H1 (cell line): ENCODE measurements around the gene ELFN1. TPM values are rescaled to one million over a fixed set of nuclear protein-coding genes. Genes with fewer than 3 reads are reported as not detected.

ENCODE experiments used
- CTCF ChIA-PET: fragments of 300-600 bp; sonication (Branson Sonifier 250); formaldehyde crosslinking; loops from one replicate; lab custom pipeline; 2021; ENCODE audit not compliant: partially characterized antibody; lab: Charles Lee
- POLR2A ChIA-PET: fragments of 300-600 bp; sonication (Branson Sonifier 250); formaldehyde crosslinking; loops from one replicate; lab custom pipeline; 2021; ENCODE audit warnings: inconsistent platforms; ENCODE audit not compliant: partially characterized antibody; lab: Charles Lee
- DNase-seq, 2 experiments: peaks; one replicate each; pipeline versions ENCODE4 v3.0.0 to v3.0.0-alpha.2; 2010 to 2022; ENCODE audit warnings: low spot score in 2 of 2, low read depth in 1 of 2, mixed read lengths in 1 of 2
- FAIRE-seq: peaks from 2 replicates; lab custom pipeline; 2011; peaks lifted over from hg19 to GRCh38; lab: Jason Lieb, UNC
- H2AFZ ChIP-seq: 2 replicates; pipeline ENCODE4 v1.8.1; 2012; ENCODE audit warnings: low read length, inconsistent platforms
- H2AK5ac ChIP-seq: 2 replicates; pipeline ENCODE4 v1.6.1; 2013; ENCODE audit warnings: low read depth, low read length
- H2BK120ac ChIP-seq: replicated peaks from 2 replicates; pipeline ENCODE3; 2013; ENCODE audit warnings: low read depth, low read length, inconsistent platforms
- H2BK12ac ChIP-seq: 2 replicates; pipeline ENCODE4 v1.6.1; 2013; ENCODE audit warnings: low read depth, low read length
- H2BK15ac ChIP-seq: 2 replicates; pipeline ENCODE4 v1.6.1; 2013; ENCODE audit warnings: low read length
- H2BK20ac ChIP-seq: 2 replicates; pipeline ENCODE4 v1.6.1; 2013; ENCODE audit warnings: low read length
- H2BK5ac ChIP-seq: 2 replicates; pipeline ENCODE4 v1.6.1; 2013; ENCODE audit warnings: low read depth, low read length
- H3K14ac ChIP-seq: 2 replicates; pipeline ENCODE4 v1.6.1; 2013; ENCODE audit warnings: inconsistent platforms; ENCODE audit not compliant: insufficient read length
- H3K18ac ChIP-seq: 2 replicates; pipeline ENCODE4 v1.6.1; 2013; ENCODE audit warnings: low read length; ENCODE audit errors: extremely low read depth
- H3K23ac ChIP-seq: 2 replicates; pipeline ENCODE4 v1.6.1; 2013; ENCODE audit warnings: inconsistent platforms; ENCODE audit not compliant: insufficient read length
- H3K23me2 ChIP-seq: 2 replicates; pipeline ENCODE4 v1.6.1; 2013; ENCODE audit warnings: low read depth, low read length
- H3K27ac ChIP-seq: 2 replicates; pipeline ENCODE4 v1.6.1; 2011; ENCODE audit warnings: low read depth, low read length, inconsistent platforms
- H3K27me3 ChIP-seq, 4 experiments: replicated peaks in 1 of 4; 1 replicate in 1 of 4; 2 replicates in 3 of 4; pipeline versions ENCODE4 v1.6.1 to v1.8.1; 2011 to 2013; ENCODE audit warnings: low read length in 3 of 4, mild to moderate bottlenecking in 3 of 4, inconsistent platforms in 2 of 4, mixed read lengths in 2 of 4, moderate library complexity in 1 of 4; ENCODE audit not compliant: control insufficient read depth in 3 of 4, insufficient read depth in 3 of 4; ENCODE audit errors: extremely low read depth in 1 of 4
- H3K36me3 ChIP-seq, 4 experiments: 2 replicates each; pipeline versions ENCODE4 v1.6.1 to v1.8.1; 2011 to 2013; ENCODE audit warnings: mild to moderate bottlenecking in 4 of 4, low read length in 3 of 4, moderate library complexity in 2 of 4, control low read depth in 1 of 4, inconsistent platforms in 1 of 4; ENCODE audit not compliant: insufficient read depth in 4 of 4, control insufficient read depth in 2 of 4
- H3K4ac ChIP-seq: replicated peaks from 2 replicates; pipeline ENCODE3; 2013; ENCODE audit warnings: low read length, low read depth, mixed read lengths, inconsistent platforms; ENCODE audit not compliant: insufficient read length
- H3K4me1 ChIP-seq, 4 experiments: replicated peaks in 1 of 4; 1 replicate in 1 of 4; 2 replicates in 3 of 4; pipeline versions ENCODE4 v1.6.1 to v1.8.1; 2011 to 2013; ENCODE audit warnings: low read length in 3 of 4, inconsistent platforms in 2 of 4, mixed read lengths in 1 of 4; ENCODE audit not compliant: insufficient read depth in 4 of 4, control insufficient read depth in 3 of 4
- H3K4me2 ChIP-seq, 2 experiments: 2 replicates each; pipeline versions ENCODE4 v1.6.1 to v1.8.1; 2011 to 2013; ENCODE audit warnings: low read depth in 2 of 2, low read length in 2 of 2, control low read depth in 1 of 2, inconsistent platforms in 1 of 2, mild to moderate bottlenecking in 1 of 2; ENCODE audit not compliant: insufficient read depth in 1 of 2
- H3K4me3 ChIP-seq, 4 experiments: fragments of 200-600, 300-600 bp in 1 of 4; sonication (generic), shearing (Covaris generic), sonication (Bioruptor Twin) in 1 of 4; 2 replicates each; pipeline versions ENCODE4 v1.5.1 to v1.8.1; 2011 to 2016; ENCODE audit warnings: low read length in 4 of 4, low read depth in 3 of 4, control low read depth in 2 of 4, inconsistent platforms in 2 of 4, mild to moderate bottlenecking in 2 of 4, mixed read lengths in 1 of 4, moderate library complexity in 1 of 4; ENCODE audit not compliant: insufficient read depth in 2 of 4; ENCODE audit errors: extremely low read depth in 1 of 4
- H3K56ac ChIP-seq: replicated peaks from 2 replicates; pipeline ENCODE3; 2013; ENCODE audit warnings: low read depth, mild to moderate bottlenecking, mixed read lengths, low read length, inconsistent platforms; ENCODE audit not compliant: insufficient read length
- H3K79me1 ChIP-seq: 2 replicates; pipeline ENCODE4 v1.6.1; 2013; ENCODE audit warnings: low read depth, low read length, control low read depth
- H3K79me2 ChIP-seq, 2 experiments: 2 replicates each; pipeline versions ENCODE4 v1.6.1 to v1.8.1; 2012 to 2013; ENCODE audit warnings: low read length in 2 of 2, mild to moderate bottlenecking in 2 of 2, inconsistent platforms in 1 of 2; ENCODE audit not compliant: insufficient read depth in 2 of 2, control insufficient read depth in 1 of 2
- H3K9ac ChIP-seq, 4 experiments: replicated peaks in 1 of 4; 1 replicate in 1 of 4; 2 replicates in 3 of 4; pipeline versions ENCODE4 v1.6.1 to v1.8.1; 2011 to 2013; ENCODE audit warnings: low read depth in 3 of 4, low read length in 3 of 4, control low read depth in 2 of 4, mild to moderate bottlenecking in 2 of 4, moderate library complexity in 2 of 4, inconsistent platforms in 1 of 4; ENCODE audit errors: extremely low read depth in 1 of 4
- H3K9me3 ChIP-seq, 2 experiments: 2 replicates each; pipeline versions ENCODE4 v1.6.1 to v1.8.1; 2012 to 2013; ENCODE audit warnings: mild to moderate bottlenecking in 2 of 2, moderate library complexity in 2 of 2, control low read depth in 1 of 2, inconsistent platforms in 1 of 2, low read depth in 1 of 2, low read length in 1 of 2, mixed read lengths in 1 of 2; ENCODE audit not compliant: insufficient read depth in 2 of 2
- H4K20me1 ChIP-seq, 2 experiments: replicated peaks in 1 of 2; 2 replicates each; pipeline versions ENCODE3 to v1.8.1; 2011 to 2013; ENCODE audit warnings: inconsistent platforms in 2 of 2, low read length in 2 of 2, mild to moderate bottlenecking in 1 of 2; ENCODE audit not compliant: insufficient read depth in 2 of 2, control insufficient read depth in 1 of 2
- H4K5ac ChIP-seq: 2 replicates; pipeline ENCODE4 v1.6.1; 2013; ENCODE audit warnings: low read length, low read depth, mixed read lengths, inconsistent platforms; ENCODE audit not compliant: insufficient read length
- H4K8ac ChIP-seq: 2 replicates; pipeline ENCODE4 v1.8.0; 2013; ENCODE audit warnings: mild to moderate bottlenecking, moderate library complexity, low read length, inconsistent platforms; ENCODE audit not compliant: insufficient read depth; ENCODE audit errors: extremely low read depth
- H4K91ac ChIP-seq: replicated peaks from 2 replicates; pipeline ENCODE3; 2013; ENCODE audit warnings: low read length, mixed read lengths, inconsistent platforms; ENCODE audit not compliant: insufficient read length
- CTCF ChIP-seq, 3 experiments: IDR thresholded peaks; 1 replicate in 2 of 3; 2 replicates in 1 of 3; pipeline versions ENCODE4 v1.5.1 to v1.6.1; 2011; ENCODE audit warnings: low read length in 3 of 3, mild to moderate bottlenecking in 3 of 3, inconsistent platforms in 2 of 3, low read depth in 1 of 3, moderate library complexity in 1 of 3; ENCODE audit not compliant: insufficient read depth in 1 of 3; ENCODE audit errors: control extremely low read depth in 1 of 3
- PHF8 ChIP-seq: fragments of 200-600 bp; sonication (generic); conservative IDR thresholded peaks from 2 replicates; pipeline ENCODE4 v1.7.1; 2012; ENCODE audit warnings: low read depth, mild to moderate bottlenecking, inconsistent platforms, low read length, moderate library complexity
- RAD21 ChIP-seq, 2 experiments: IDR thresholded peaks in 1 of 2; conservative IDR thresholded peaks in 1 of 2; 2 replicates each; pipeline ENCODE4 v1.6.1; 2011; ENCODE audit warnings: low read depth in 2 of 2, low read length in 2 of 2, improper control_type of control experiment in 1 of 2, inconsistent platforms in 1 of 2, mild to moderate bottlenecking in 1 of 2, moderate library complexity in 1 of 2
- WGBS, 2 experiments: shearing (Covaris generic) in 1 of 2; methylation state at CpG; one replicate each; pipeline versions ENCODE4 v1.1.6 to v1.1.7; 2013 to 2015; ENCODE audit warnings: low lambda C conversion rate in 2 of 2, mixed read lengths in 2 of 2, inconsistent platforms in 1 of 2, low coverage in 1 of 2, missing lambda C conversion rate in 1 of 2; ENCODE audit not compliant: insufficient replicate concordance in 2 of 2, insufficient coverage in 1 of 2, insufficient read length in 1 of 2; ENCODE audit errors: extremely low coverage in 1 of 2, missing lambda C conversion rate in 1 of 2; 5-methylcytosine and 5-hydroxymethylcytosine counted together
- polyA plus RNA-seq, 7 experiments: library from polyadenylated mRNA; depleted of rRNA in 3 of 7; stranded (reverse) in 5 of 7; unstranded in 2 of 7; fragments of >200 nt in 5 of 7; fragments of 200-250 nt in 2 of 7; gene quantifications; 1 replicate in 5 of 7; 2 replicates in 1 of 7; 4 replicates in 1 of 7; pipeline versions ENCODE4 v1.2.1 to v1.2.3, GENCODE V29; 2011 to 2013; ENCODE audit warnings: missing spikeins in 2 of 7, mixed read lengths in 2 of 7
- total RNA-seq: library from RNA; stranded (reverse); fragmentation: NEBNext Ultra II Directional; extraction: Animal tissue kit (Norgen Biotek cat#: 25700); gene quantifications from 2 replicates; pipeline ENCODE4 v1.2.1, GENCODE V29; 2021

ELFN1 gene
- total and polyA plus RNA-seq, 2 of the 8 experiments (the other 6 are each of a cell fraction or from before 2014, with no cell fraction given) = 2.0 to 4.5 TPM

- Histone ChIP-seq H3K9me3 (peaks cover 7 to 16% of the 10 kb centered on the region in 2 experiments), H3K23me2 (no peaks in the 10 kb centered on the region), H2BK12ac (no peak overlapping the region), H3K23ac (no peak overlapping the region), H3K56ac (no peak overlapping the region), H2AK5ac (no peak overlapping the region), H4K8ac (no peak overlapping the region; the same call in 1 of the 2 replicates), H3K4me2 (no peak overlapping the region), H2BK20ac (no peak overlapping the region), H3K4me3 (no peak overlapping the region), H3K4me1 (no peaks in the 10 kb centered on the region), H2AFZ (no peak overlapping the region), H3K18ac (no peak overlapping the region), H4K91ac (no peak overlapping the region), H2BK120ac (no peak overlapping the region), H3K79me1 (no peaks in the 10 kb centered on the region), H3K27ac (no peak overlapping the region), H3K36me3 (no peaks in the 10 kb centered on the region), H3K4ac (no peak overlapping the region), H3K14ac (no peak overlapping the region), H2BK15ac (no peak overlapping the region), H3K27me3 (no peaks in the 10 kb centered on the region), H3K9ac (no peak overlapping the region), H4K20me1 (no peaks in the 10 kb centered on the region), H2BK5ac (no peak overlapping the region), H4K5ac (no peak overlapping the region), H3K79me2 (no peaks in the 10 kb centered on the region)
- ChIA-PET POLR2A (interaction anchor here (0.7 kb wide), 1 partner anchor 75 kb away, joined by 3 read pairs; no protein-coding TSS in a partner anchor), CTCF (interaction anchor here (0.5 to 4.7 kb wide), 12 partner anchors 10 to 447 kb away, joined by 3 to 31 read pairs (median 4); no protein-coding TSS in a partner anchor)
- 84% methylated on average over 14 of the region's 21 CpGs; no CpG with 5 or more reads in 1 of the 2 experiments for WGBS, 2 experiments
- no peak for FAIRE-seq
- peak in 1 of 2 experiments; percentile 51 for DNase-seq
- TF ChIP-seq RAD21 (IDR thresholded peaks at IDR 0.05 in 1 of 2, conservative IDR thresholded peaks at IDR 0.05 in 1 of 2; ENCODE audit: low read depth in 2 of 2, low read length in 2 of 2) = 0 out of 4 replicates have a peak, but pooled peaks have one; percentile 19 to 36
- TF ChIP-seq PHF8 = no peak
- peak; percentile 27 to 65 (median 46); a peak in 3 of 4 replicates for TF ChIP-seq CTCF (IDR thresholded peaks at IDR 0.05; ENCODE audit: control extremely low read depth in 1 of 3, insufficient read depth in 1 of 3, low read depth in 1 of 3, low read length in 3 of 3)
Measured at GRCh38 chr7:1640376-1641172, 29.5 kb upstream of the ELFN1 start.
